ENCODE data around the gene BRWD1.

DNA sequence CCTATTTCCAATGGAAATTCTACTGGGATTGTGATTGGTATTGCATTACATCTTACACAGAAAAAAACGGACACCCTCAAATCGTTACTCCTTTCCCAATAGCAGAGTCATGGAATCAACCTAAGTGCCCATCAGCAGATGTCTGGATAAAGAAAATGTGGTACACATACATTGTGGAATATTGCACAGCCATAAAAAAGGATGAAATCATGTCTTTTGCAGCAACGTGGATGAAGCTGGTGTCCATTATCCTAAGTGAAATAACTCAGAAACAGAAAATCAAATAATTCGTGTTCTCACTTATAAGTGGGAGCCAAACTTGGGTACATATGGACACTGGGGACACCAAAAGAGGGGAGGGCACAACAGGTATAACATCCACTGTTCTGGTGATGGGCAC is 21.2 kb upstream of the BRWD1 start:
- TF ChIP-seq, protein P1, sequence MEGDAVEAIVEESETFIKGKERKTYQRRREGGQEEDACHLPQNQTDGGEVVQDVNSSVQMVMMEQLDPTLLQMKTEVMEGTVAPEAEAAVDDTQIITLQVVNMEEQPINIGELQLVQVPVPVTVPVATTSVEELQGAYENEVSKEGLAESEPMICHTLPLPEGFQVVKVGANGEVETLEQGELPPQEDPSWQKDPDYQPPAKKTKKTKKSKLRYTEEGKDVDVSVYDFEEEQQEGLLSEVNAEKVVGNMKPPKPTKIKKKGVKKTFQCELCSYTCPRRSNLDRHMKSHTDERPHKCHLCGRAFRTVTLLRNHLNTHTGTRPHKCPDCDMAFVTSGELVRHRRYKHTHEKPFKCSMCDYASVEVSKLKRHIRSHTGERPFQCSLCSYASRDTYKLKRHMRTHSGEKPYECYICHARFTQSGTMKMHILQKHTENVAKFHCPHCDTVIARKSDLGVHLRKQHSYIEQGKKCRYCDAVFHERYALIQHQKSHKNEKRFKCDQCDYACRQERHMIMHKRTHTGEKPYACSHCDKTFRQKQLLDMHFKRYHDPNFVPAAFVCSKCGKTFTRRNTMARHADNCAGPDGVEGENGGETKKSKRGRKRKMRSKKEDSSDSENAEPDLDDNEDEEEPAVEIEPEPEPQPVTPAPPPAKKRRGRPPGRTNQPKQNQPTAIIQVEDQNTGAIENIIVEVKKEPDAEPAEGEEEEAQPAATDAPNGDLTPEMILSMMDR (IDR thresholded peaks at IDR 0.05), result no peak
- TF ChIP-seq POLR2AphosphoS5 (IDR thresholded peaks at IDR 0.05), result no peak
- no peak for TF ChIP-seq POLR2A (IDR thresholded peaks at IDR 0.05)
